Activated CD8-positive, alpha-beta memory T cell treated with anti-CD3 and anti-CD28 coated beads for 48 hours (primary cell): Measurements from ENCODE around the gene MICU1.
"Not testable (repeated sequence)": the region's sequence is repeated elsewhere in the genome, so short reads cannot be mapped to it uniquely, and the experiment has no call there.

Experiments used
- DNase-seq, 3 experiments: peaks; one replicate each; pipeline ENCODE4 v3.0.0-alpha.2; 2020; ENCODE audit warnings: low read depth in 2 of 3, low spot score in 2 of 3

Gene MICU1

GRCh38 chr10:72564596-72564995 is 61.3 kb downstream of the MICU1 start:
- DNase-seq, result no peak

- no peak for DNase-seq
These were observed 62.4 kb downstream of the MICU1 start for GRCh38 chr10:72563327-72563932.

GRCh38 chr10:72561745-72562166 is 64.1 kb downstream of the MICU1 start:
- DNase-seq, result no peak

- DNase-seq, result no peak
These were observed 68.5 kb downstream of the MICU1 start for GRCh38 chr10:72557362-72557761.

- DNase-seq, result no peak
These were observed 73.0 kb downstream of the MICU1 start for GRCh38 chr10:72552857-72553256.

- no peak for DNase-seq
These were observed 75.6 kb downstream of the MICU1 start for GRCh38 chr10:72550239-72550638.

GRCh38 chr10:72545546-72545945 is 80.3 kb downstream of the MICU1 start:
- DNase-seq, result no peak

GRCh38 chr10:72543855-72544254 is 82.0 kb downstream of the MICU1 start:
- DNase-seq, result not testable (repeated sequence)

- no peak for DNase-seq
These were observed 83.5 kb downstream of the MICU1 start for GRCh38 chr10:72542396-72542815.

GRCh38 chr10:72541337-72541736 is 84.5 kb downstream of the MICU1 start:
- no peak for DNase-seq

GRCh38 chr10:72540193-72540807 is 85.6 kb downstream of the MICU1 start:
- DNase-seq, result no peak

GRCh38 chr10:72539137-72539536 is 86.7 kb downstream of the MICU1 start:
- no peak for DNase-seq

GRCh38 chr10:72525689-72526088 is 100.2 kb downstream of the MICU1 start:
- DNase-seq, result no peak

GRCh38 chr10:72525277-72525676 is 100.6 kb downstream of the MICU1 start:
- no peak for DNase-seq

- DNase-seq, result no peak
These were observed 101.4 kb downstream of the MICU1 start for GRCh38 chr10:72524489-72524888.

- no peak for DNase-seq
These were observed 101.9 kb downstream of the MICU1 start for GRCh38 chr10:72523932-72524396.

- no peak for DNase-seq
These were observed 102.8 kb downstream of the MICU1 start for GRCh38 chr10:72523062-72523461.

- no peak for DNase-seq
These were observed 108.6 kb downstream of the MICU1 start for GRCh38 chr10:72517244-72517643.

- DNase-seq, result no peak
These were observed 110.4 kb downstream of the MICU1 start for GRCh38 chr10:72515455-72515854.

GRCh38 chr10:72513910-72514309 is 112.0 kb downstream of the MICU1 start:
- DNase-seq, result no peak

- DNase-seq, result no peak
These were observed 114.4 kb downstream of the MICU1 start for GRCh38 chr10:72511459-72511858.

GRCh38 chr10:72509941-72510340 is 115.9 kb downstream of the MICU1 start:
- no peak for DNase-seq

GRCh38 chr10:72509206-72509799 is 116.6 kb downstream of the MICU1 start:
- no peak for DNase-seq
